Subcutaneous abdominal adipose tissue (tissue), 5 donors: ENCODE data around the gene ERO1A.
A peak's percentile ranks its signal among the peaks of the same experiment; 100 is the strongest.

Experiments used
- H3K27ac ChIP-seq: one replicate; pipeline ENCODE4 v1.7.0; 2013; ENCODE audit warnings: low read depth, mild to moderate bottlenecking, inconsistent platforms, low read length, moderate library complexity
- H3K27me3 ChIP-seq, 5 donors: one replicate each; pipeline ENCODE4 v1.7.0; 2013; ENCODE audit warnings: low read length in 5 of 5, inconsistent platforms in 1 of 5; ENCODE audit not compliant: control insufficient read depth in 5 of 5, insufficient read depth in 4 of 5
- H3K36me3 ChIP-seq, 5 donors: one replicate each; pipeline ENCODE4 v1.7.0; 2013; ENCODE audit warnings: low read length in 5 of 5; ENCODE audit not compliant: control insufficient read depth in 5 of 5, insufficient read depth in 5 of 5
- H3K4me1 ChIP-seq, 5 donors: one replicate each; pipeline ENCODE4 v1.7.0; 2013; ENCODE audit warnings: low read length in 5 of 5, mild to moderate bottlenecking in 3 of 5, moderate library complexity in 1 of 5; ENCODE audit not compliant: control insufficient read depth in 5 of 5, insufficient read depth in 5 of 5
- H3K4me3 ChIP-seq, 5 donors: one replicate each; pipeline ENCODE4 v1.7.0; 2013; ENCODE audit warnings: low read length in 5 of 5, low read depth in 1 of 5
- H3K9ac ChIP-seq, 5 donors: one replicate each; pipeline ENCODE4 v1.7.0; 2013; ENCODE audit warnings: low read length in 5 of 5, mild to moderate bottlenecking in 4 of 5, moderate library complexity in 3 of 5
- H3K9me3 ChIP-seq, 5 donors: one replicate each; pipeline ENCODE4 v1.7.0; 2013; ENCODE audit warnings: low read length in 5 of 5; ENCODE audit not compliant: control insufficient read depth in 5 of 5
- donor health status: healthy.
- donor health status: healthy.
- donor health status: healthy.
- donor health status: healthy.
- donor health status: healthy.

Gene ERO1A

DNA sequence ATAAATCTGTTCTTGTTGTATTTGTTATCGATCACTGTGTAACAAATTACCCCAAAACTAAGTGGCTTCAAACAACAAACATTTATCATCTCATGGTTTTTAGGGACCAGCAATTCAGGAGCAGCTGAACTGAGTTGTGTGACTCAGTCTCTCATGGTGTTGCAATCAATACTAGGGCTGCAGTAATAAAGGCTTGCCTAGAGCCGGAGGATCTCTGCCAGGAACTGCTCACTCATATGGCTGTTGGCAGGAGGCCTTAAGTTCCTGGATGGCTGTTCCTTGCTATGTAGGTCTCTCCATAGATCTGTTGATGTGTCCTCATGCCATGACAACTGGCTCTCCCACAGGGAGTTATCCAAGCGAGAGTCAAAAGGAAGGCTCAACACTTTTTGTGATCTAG, 7.9 kb upstream of the ERO1A start:
- peaks cover 4 to 25% (median 13%) of the 10 kb centered on the region in 5 donors for H3K4me1 ChIP-seq
- H3K9me3 ChIP-seq, result no peaks in the 10 kb centered on the region
- H3K9ac ChIP-seq, result no peak overlapping the region
- no peaks in the 10 kb centered on the region for H3K27me3 ChIP-seq
- H3K36me3 ChIP-seq, result no peaks in the 10 kb centered on the region
- no peak overlapping the region for H3K27ac ChIP-seq
- no peak overlapping the region for H3K4me3 ChIP-seq

DNA sequence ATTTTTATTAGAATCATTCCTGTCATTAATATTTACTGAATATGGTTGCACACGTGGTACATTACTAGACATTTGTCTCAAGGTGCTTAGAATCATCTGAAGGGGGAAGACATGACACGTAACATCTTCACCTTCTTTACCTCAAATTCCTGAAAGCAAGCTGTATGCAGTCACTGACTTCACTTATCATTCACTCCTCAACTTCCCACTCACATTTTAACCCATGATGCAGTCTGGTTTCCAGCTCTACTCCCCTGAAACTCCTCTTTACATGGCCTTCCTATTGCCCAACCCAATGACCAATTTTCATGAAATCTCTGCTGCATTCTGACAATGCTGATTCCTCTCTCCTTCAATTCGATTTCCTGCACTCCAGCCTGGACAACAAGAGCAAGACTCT, 5.9 kb upstream of the ERO1A start:
- Histone ChIP-seq H3K9ac (no peak overlapping the region), H3K4me3 (no peak overlapping the region), H3K27ac (peak overlapping the region; percentile 2), H3K9me3 (no peaks in the 10 kb centered on the region), H3K4me1 (peaks cover 0 to 15% (median 2%) of the 10 kb centered on the region in 5 donors), H3K36me3 (no peaks in the 10 kb centered on the region), H3K27me3 (no peaks in the 10 kb centered on the region)

DNA sequence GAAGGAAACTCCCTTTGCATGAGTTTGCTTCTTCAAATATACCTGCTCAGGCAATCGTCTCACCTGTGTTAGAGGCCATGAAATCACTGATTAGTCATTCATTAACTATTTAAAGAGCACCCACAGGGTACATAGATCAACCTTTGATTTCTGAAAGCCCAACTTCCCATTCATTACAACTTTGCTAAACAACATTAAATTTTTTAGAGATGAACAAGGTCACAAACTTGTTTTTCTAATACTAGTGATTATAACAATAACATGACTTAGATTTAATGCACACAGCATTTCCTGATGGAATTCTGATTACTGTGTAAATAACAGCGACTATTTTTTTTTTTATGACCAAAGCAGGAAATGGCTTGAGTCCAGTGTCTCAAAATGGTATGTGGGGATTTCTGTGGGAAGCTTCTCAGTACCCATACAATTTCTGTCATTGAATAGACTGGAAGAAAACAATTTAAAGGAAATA, 5.4 kb upstream of the ERO1A start:
- no peaks in the 10 kb centered on the region for H3K36me3 ChIP-seq
- no peaks in the 10 kb centered on the region for H3K9me3 ChIP-seq
- no peak overlapping the region for H3K9ac ChIP-seq
- peak overlapping the region; percentile 13 for H3K27ac ChIP-seq
- H3K4me3 ChIP-seq, result no peak overlapping the region
- H3K4me1 ChIP-seq, result peaks cover 0 to 18% (median 4%) of the 10 kb centered on the region in 5 donors
- no peaks in the 10 kb centered on the region for H3K27me3 ChIP-seq

DNA sequence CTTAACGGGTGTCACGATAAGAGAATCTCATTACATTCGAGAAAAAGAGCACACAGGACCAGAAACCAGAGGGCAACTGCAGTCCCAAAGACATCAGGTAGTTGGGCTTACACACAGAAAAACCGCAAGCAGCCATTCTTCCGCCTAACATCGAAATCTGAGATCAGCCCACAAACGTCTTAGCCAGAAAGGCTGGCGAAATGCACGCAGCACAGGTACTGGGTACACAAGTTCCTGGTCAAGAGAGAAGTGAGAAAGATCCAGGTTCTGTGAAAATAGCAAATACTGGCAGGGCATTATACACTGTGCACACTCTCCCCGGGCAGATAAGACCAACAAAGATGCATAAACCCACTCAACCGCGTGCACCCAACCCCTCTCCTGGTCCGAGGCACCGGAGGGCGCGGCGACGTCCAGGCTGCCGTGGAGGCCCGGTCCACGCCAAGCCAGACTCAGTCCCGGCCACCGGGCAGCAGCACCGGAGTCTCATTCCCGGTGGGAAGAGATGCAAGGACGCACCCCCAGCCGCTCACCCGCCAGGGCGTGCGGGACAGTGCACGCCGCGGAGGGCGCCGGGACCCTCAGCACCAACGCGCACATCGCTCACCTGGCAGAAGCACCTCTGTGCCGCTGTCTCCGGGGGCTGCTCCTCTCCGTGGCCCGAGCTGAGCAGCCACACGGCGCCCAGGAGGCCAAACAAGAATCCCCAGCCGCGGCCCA, 437 bp downstream of the ERO1A start:
- Histone ChIP-seq H3K4me3 (peak overlapping the region; percentile 80 to 98 (median 96)), H3K4me1 (peaks cover 0 to 27% (median 16%) of the 10 kb centered on the region in 5 donors)

DNA sequence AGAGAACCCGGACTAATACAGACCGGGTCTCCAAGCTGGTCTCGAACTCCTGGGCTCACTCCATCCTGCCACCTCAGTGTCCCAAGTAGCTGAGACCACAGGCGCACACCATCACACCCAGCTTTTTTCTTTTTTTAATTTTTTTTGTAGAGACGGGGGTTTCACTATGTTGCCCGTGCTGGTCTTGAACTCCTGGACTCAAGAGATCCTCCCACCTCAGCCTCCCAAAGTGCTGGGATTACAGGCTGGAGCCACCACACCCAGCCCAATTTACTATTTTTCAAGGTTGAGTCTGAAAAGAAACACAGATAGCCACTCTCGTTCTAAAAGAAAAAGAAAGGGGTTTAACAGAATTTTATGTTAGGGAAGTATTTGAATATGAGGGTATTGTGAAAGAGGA, 1.8 kb downstream of the ERO1A start:
- Histone ChIP-seq H3K4me1 (peaks cover 0 to 27% (median 16%) of the 10 kb centered on the region in 5 donors), H3K9me3 (no peaks in the 10 kb centered on the region), H3K36me3 (no peaks in the 10 kb centered on the region), H3K4me3 (no peak overlapping the region), H3K27ac (no peak overlapping the region), H3K27me3 (no peaks in the 10 kb centered on the region), H3K9ac (no peak overlapping the region)

More for the DNA sequence above, 437 bp downstream of the ERO1A start:
- Histone ChIP-seq H3K9ac (peak overlapping the region; percentile 63 to 99 (median 96)), H3K36me3 (no peaks in the 10 kb centered on the region), H3K27ac (peak overlapping the region; percentile 88), H3K9me3 (no peaks in the 10 kb centered on the region), H3K27me3 (no peaks in the 10 kb centered on the region)

DNA sequence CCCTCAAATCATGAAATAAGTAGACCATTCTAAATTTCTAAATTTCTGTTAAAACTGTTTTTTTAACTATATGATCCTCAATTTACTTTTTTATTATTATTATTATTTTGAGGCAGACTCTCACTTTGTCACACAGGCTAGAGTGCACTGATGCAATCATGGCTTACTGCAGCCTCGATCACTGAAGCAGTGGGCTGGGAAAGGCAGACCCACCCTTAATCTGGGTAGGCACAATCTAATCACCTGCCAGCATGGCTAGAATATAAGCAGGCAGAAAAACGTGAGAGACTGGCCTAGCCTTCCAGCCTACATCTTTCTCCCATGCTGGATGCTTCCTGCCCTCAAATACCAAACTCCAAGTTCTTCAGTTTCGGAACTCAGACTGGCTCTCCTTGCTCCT, 2.3 kb downstream of the ERO1A start:
- Histone ChIP-seq H3K9ac (no peak overlapping the region), H3K27me3 (no peaks in the 10 kb centered on the region), H3K9me3 (no peaks in the 10 kb centered on the region), H3K4me1 (peaks cover 0 to 27% (median 16%) of the 10 kb centered on the region in 5 donors), H3K4me3 (no peak overlapping the region), H3K27ac (no peak overlapping the region), H3K36me3 (no peaks in the 10 kb centered on the region)

DNA sequence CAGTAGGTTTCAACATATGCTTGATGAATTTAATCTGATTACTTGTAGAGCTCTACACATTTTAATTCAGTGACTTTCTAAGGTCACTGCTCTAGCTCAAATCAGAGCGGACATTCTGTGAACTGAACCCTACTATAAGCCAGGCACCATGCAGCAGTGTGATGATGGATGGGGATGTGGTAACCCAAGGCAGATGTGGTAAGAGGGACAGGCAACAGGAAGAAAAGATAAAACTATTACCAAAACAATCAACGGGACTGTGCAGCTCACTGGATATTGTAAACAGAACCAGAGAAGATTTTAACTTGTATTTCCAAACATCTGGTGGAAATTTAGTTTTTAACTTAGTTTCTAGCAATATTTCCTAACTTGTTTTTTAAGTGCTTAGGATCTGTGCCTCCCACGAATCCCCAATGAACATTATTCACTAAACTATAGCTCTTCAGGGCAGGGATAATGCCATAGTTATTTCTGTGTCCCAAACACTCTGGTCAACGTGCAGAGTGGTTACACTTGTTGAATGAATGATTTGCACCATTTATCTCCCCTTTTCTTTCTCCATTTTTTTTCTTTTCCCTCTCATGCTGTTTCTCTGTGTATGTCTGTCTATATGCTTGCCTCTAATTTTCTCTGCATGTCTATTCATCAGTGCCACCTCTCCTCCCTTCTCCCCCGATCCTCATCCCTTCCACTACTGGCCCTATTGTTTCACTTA, 3.0 kb downstream of the ERO1A start:
- Histone ChIP-seq H3K27me3 (no peaks in the 10 kb centered on the region), H3K27ac (no peak overlapping the region), H3K36me3 (no peaks in the 10 kb centered on the region), H3K4me3 (no peak overlapping the region), H3K9ac (no peak overlapping the region), H3K9me3 (no peaks in the 10 kb centered on the region), H3K4me1 (peaks cover 0 to 27% (median 16%) of the 10 kb centered on the region in 5 donors)

DNA sequence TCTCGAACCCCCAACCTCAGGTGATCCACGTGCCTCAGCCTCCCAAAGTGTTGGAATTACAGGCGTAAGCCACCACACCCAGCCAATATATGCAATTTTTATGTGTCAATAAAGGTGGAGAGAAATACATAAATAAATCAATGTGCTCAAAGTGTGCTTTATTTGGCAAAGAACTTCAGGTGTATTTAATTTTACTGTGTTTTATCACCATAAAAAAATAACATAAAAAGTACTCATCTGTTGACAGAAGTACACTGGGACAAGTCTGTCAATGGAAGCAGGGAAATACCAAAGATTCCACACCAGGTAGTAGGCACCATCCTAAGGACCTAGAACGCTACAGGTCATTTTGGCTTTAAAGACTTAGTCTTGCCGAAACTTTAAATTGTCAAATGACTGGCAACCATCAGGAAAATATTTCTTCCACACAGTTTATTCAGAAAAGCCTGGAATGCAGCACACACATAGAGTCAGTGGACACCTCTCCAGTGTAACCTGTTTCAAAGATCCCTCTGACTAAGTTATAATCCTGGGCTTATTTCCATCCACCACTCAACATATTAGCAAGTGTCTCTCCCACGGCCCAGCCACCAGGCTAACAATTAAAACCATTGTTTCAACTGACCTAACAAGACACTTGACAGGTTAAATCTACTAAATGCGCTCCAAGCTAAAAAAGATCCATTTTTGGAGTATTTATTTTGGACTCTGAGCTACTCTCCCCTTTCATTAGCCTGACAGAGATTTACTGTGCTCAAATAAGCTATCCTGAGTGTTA, 4.2 kb downstream of the ERO1A start:
- no peaks in the 10 kb centered on the region for H3K36me3 ChIP-seq
- no peaks in the 10 kb centered on the region for H3K27me3 ChIP-seq
- H3K9me3 ChIP-seq, result no peaks in the 10 kb centered on the region
- peaks cover 0 to 25% (median 14%) of the 10 kb centered on the region in 5 donors for H3K4me1 ChIP-seq
- no peak overlapping the region for H3K27ac ChIP-seq
- H3K9ac ChIP-seq, result no peak overlapping the region
- H3K4me3 ChIP-seq, result no peak overlapping the region

DNA sequence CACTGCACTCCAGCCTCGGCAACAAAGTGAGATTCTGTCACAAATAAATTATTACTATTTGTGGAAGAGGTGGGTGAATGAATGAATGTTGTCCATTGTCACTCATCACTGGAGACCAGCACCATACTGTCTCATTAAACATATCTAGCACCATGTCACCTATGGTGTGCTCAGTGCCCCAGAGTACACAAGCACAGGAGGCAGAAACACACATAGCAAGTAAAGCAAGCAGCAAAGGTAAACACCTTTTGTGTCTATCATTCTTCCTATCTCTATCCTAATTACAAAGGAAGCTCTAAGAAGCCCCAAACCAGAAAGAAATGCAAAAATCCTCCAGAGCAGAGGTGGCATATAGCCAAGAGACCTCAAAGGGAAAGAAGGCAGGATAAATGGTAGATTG, 9.2 kb downstream of the ERO1A start:
- peaks cover 0 to 3% (median under 1%) of the 10 kb centered on the region in 5 donors for H3K36me3 ChIP-seq
- no peaks in the 10 kb centered on the region for H3K9me3 ChIP-seq
- H3K27me3 ChIP-seq, result no peaks in the 10 kb centered on the region
- no peak overlapping the region for H3K27ac ChIP-seq
- H3K4me1 ChIP-seq, result peaks cover 0 to 3% (median 0%) of the 10 kb centered on the region in 5 donors
- H3K4me3 ChIP-seq, result no peak overlapping the region
- H3K9ac ChIP-seq, result no peak overlapping the region
